Cerebellar nuclear complex (tissue), 1 donor: Measurements from ENCODE around the gene BTBD7.

Source experiments
- DNase-seq, 2 experiments: peaks; one replicate each; lab custom pipeline; 2025; lab: John Stamatoyannopoulos, UW

Gene BTBD7

GRCh38 chr14:93195316-93195999 lies 137.4 kb downstream of the BTBD7 start:
- DNase-seq = no peak
